H1 (cell line): ENCODE data around the gene FRMD4B. TPM values are rescaled to one million over a fixed set of nuclear protein-coding genes. Genes with fewer than 3 reads are reported as not detected.

Source experiments
- CTCF ChIA-PET: fragments of 300-600 bp; sonication (Branson Sonifier 250); formaldehyde crosslinking; loops from one replicate; lab custom pipeline; 2021; ENCODE audit not compliant: partially characterized antibody; lab: Charles Lee
- POLR2A ChIA-PET: fragments of 300-600 bp; sonication (Branson Sonifier 250); formaldehyde crosslinking; loops from one replicate; lab custom pipeline; 2021; ENCODE audit warnings: inconsistent platforms; ENCODE audit not compliant: partially characterized antibody; lab: Charles Lee
- DNase-seq, 2 experiments: peaks; one replicate each; pipeline versions ENCODE4 v3.0.0 to v3.0.0-alpha.2; 2010 to 2022; ENCODE audit warnings: low spot score in 2 of 2, low read depth in 1 of 2, mixed read lengths in 1 of 2
- FAIRE-seq: peaks from 2 replicates; lab custom pipeline; 2011; peaks lifted over from hg19 to GRCh38; lab: Jason Lieb, UNC
- H2AFZ ChIP-seq: 2 replicates; pipeline ENCODE4 v1.8.1; 2012; ENCODE audit warnings: low read length, inconsistent platforms
- H2AK5ac ChIP-seq: 2 replicates; pipeline ENCODE4 v1.6.1; 2013; ENCODE audit warnings: low read depth, low read length
- H2BK120ac ChIP-seq: replicated peaks from 2 replicates; pipeline ENCODE3; 2013; ENCODE audit warnings: low read depth, low read length, inconsistent platforms
- H2BK12ac ChIP-seq: 2 replicates; pipeline ENCODE4 v1.6.1; 2013; ENCODE audit warnings: low read depth, low read length
- H2BK15ac ChIP-seq: 2 replicates; pipeline ENCODE4 v1.6.1; 2013; ENCODE audit warnings: low read length
- H2BK20ac ChIP-seq: 2 replicates; pipeline ENCODE4 v1.6.1; 2013; ENCODE audit warnings: low read length
- H2BK5ac ChIP-seq: 2 replicates; pipeline ENCODE4 v1.6.1; 2013; ENCODE audit warnings: low read depth, low read length
- H3K14ac ChIP-seq: 2 replicates; pipeline ENCODE4 v1.6.1; 2013; ENCODE audit warnings: inconsistent platforms; ENCODE audit not compliant: insufficient read length
- H3K18ac ChIP-seq: 2 replicates; pipeline ENCODE4 v1.6.1; 2013; ENCODE audit warnings: low read length; ENCODE audit errors: extremely low read depth
- H3K23ac ChIP-seq: 2 replicates; pipeline ENCODE4 v1.6.1; 2013; ENCODE audit warnings: inconsistent platforms; ENCODE audit not compliant: insufficient read length
- H3K23me2 ChIP-seq: 2 replicates; pipeline ENCODE4 v1.6.1; 2013; ENCODE audit warnings: low read depth, low read length
- H3K27ac ChIP-seq: 2 replicates; pipeline ENCODE4 v1.6.1; 2011; ENCODE audit warnings: low read depth, low read length, inconsistent platforms
- H3K27me3 ChIP-seq, 4 experiments: replicated peaks in 1 of 4; 1 replicate in 1 of 4; 2 replicates in 3 of 4; pipeline versions ENCODE4 v1.6.1 to v1.8.1; 2011 to 2013; ENCODE audit warnings: low read length in 3 of 4, mild to moderate bottlenecking in 3 of 4, inconsistent platforms in 2 of 4, mixed read lengths in 2 of 4, moderate library complexity in 1 of 4; ENCODE audit not compliant: control insufficient read depth in 3 of 4, insufficient read depth in 3 of 4; ENCODE audit errors: extremely low read depth in 1 of 4
- H3K36me3 ChIP-seq, 4 experiments: 2 replicates each; pipeline versions ENCODE4 v1.6.1 to v1.8.1; 2011 to 2013; ENCODE audit warnings: mild to moderate bottlenecking in 4 of 4, low read length in 3 of 4, moderate library complexity in 2 of 4, control low read depth in 1 of 4, inconsistent platforms in 1 of 4; ENCODE audit not compliant: insufficient read depth in 4 of 4, control insufficient read depth in 2 of 4
- H3K4ac ChIP-seq: replicated peaks from 2 replicates; pipeline ENCODE3; 2013; ENCODE audit warnings: low read length, low read depth, mixed read lengths, inconsistent platforms; ENCODE audit not compliant: insufficient read length
- H3K4me1 ChIP-seq, 4 experiments: replicated peaks in 1 of 4; 1 replicate in 1 of 4; 2 replicates in 3 of 4; pipeline versions ENCODE4 v1.6.1 to v1.8.1; 2011 to 2013; ENCODE audit warnings: low read length in 3 of 4, inconsistent platforms in 2 of 4, mixed read lengths in 1 of 4; ENCODE audit not compliant: insufficient read depth in 4 of 4, control insufficient read depth in 3 of 4
- H3K4me2 ChIP-seq, 2 experiments: 2 replicates each; pipeline versions ENCODE4 v1.6.1 to v1.8.1; 2011 to 2013; ENCODE audit warnings: low read depth in 2 of 2, low read length in 2 of 2, control low read depth in 1 of 2, inconsistent platforms in 1 of 2, mild to moderate bottlenecking in 1 of 2; ENCODE audit not compliant: insufficient read depth in 1 of 2
- H3K4me3 ChIP-seq, 4 experiments: fragments of 200-600, 300-600 bp in 1 of 4; sonication (generic), shearing (Covaris generic), sonication (Bioruptor Twin) in 1 of 4; 2 replicates each; pipeline versions ENCODE4 v1.5.1 to v1.8.1; 2011 to 2016; ENCODE audit warnings: low read length in 4 of 4, low read depth in 3 of 4, control low read depth in 2 of 4, inconsistent platforms in 2 of 4, mild to moderate bottlenecking in 2 of 4, mixed read lengths in 1 of 4, moderate library complexity in 1 of 4; ENCODE audit not compliant: insufficient read depth in 2 of 4; ENCODE audit errors: extremely low read depth in 1 of 4
- H3K56ac ChIP-seq: replicated peaks from 2 replicates; pipeline ENCODE3; 2013; ENCODE audit warnings: low read depth, mild to moderate bottlenecking, mixed read lengths, low read length, inconsistent platforms; ENCODE audit not compliant: insufficient read length
- H3K79me1 ChIP-seq: 2 replicates; pipeline ENCODE4 v1.6.1; 2013; ENCODE audit warnings: low read depth, low read length, control low read depth
- H3K79me2 ChIP-seq, 2 experiments: 2 replicates each; pipeline versions ENCODE4 v1.6.1 to v1.8.1; 2012 to 2013; ENCODE audit warnings: low read length in 2 of 2, mild to moderate bottlenecking in 2 of 2, inconsistent platforms in 1 of 2; ENCODE audit not compliant: insufficient read depth in 2 of 2, control insufficient read depth in 1 of 2
- H3K9ac ChIP-seq, 4 experiments: replicated peaks in 1 of 4; 1 replicate in 1 of 4; 2 replicates in 3 of 4; pipeline versions ENCODE4 v1.6.1 to v1.8.1; 2011 to 2013; ENCODE audit warnings: low read depth in 3 of 4, low read length in 3 of 4, control low read depth in 2 of 4, mild to moderate bottlenecking in 2 of 4, moderate library complexity in 2 of 4, inconsistent platforms in 1 of 4; ENCODE audit errors: extremely low read depth in 1 of 4
- H3K9me3 ChIP-seq, 2 experiments: 2 replicates each; pipeline versions ENCODE4 v1.6.1 to v1.8.1; 2012 to 2013; ENCODE audit warnings: mild to moderate bottlenecking in 2 of 2, moderate library complexity in 2 of 2, control low read depth in 1 of 2, inconsistent platforms in 1 of 2, low read depth in 1 of 2, low read length in 1 of 2, mixed read lengths in 1 of 2; ENCODE audit not compliant: insufficient read depth in 2 of 2
- H4K20me1 ChIP-seq, 2 experiments: replicated peaks in 1 of 2; 2 replicates each; pipeline versions ENCODE3 to v1.8.1; 2011 to 2013; ENCODE audit warnings: inconsistent platforms in 2 of 2, low read length in 2 of 2, mild to moderate bottlenecking in 1 of 2; ENCODE audit not compliant: insufficient read depth in 2 of 2, control insufficient read depth in 1 of 2
- H4K5ac ChIP-seq: 2 replicates; pipeline ENCODE4 v1.6.1; 2013; ENCODE audit warnings: low read length, low read depth, mixed read lengths, inconsistent platforms; ENCODE audit not compliant: insufficient read length
- H4K8ac ChIP-seq: 2 replicates; pipeline ENCODE4 v1.8.0; 2013; ENCODE audit warnings: mild to moderate bottlenecking, moderate library complexity, low read length, inconsistent platforms; ENCODE audit not compliant: insufficient read depth; ENCODE audit errors: extremely low read depth
- H4K91ac ChIP-seq: replicated peaks from 2 replicates; pipeline ENCODE3; 2013; ENCODE audit warnings: low read length, mixed read lengths, inconsistent platforms; ENCODE audit not compliant: insufficient read length
- ATF2 ChIP-seq: IDR thresholded peaks from 2 replicates; pipeline ENCODE4 v1.6.1; 2012; ENCODE audit warnings: low read length, inconsistent platforms
- CHD1 ChIP-seq: IDR thresholded peaks from 2 replicates; pipeline ENCODE4 v1.6.1; 2012; ENCODE audit warnings: low read depth, low read length, improper control_type of control experiment
- FOSL1 ChIP-seq: IDR thresholded peaks from 2 replicates; pipeline ENCODE4 v1.6.1; 2011; ENCODE audit warnings: mild to moderate bottlenecking, low read depth, low read length, moderate library complexity; ENCODE audit not compliant: insufficient read depth
- JUN ChIP-seq: IDR thresholded peaks from 2 replicates; pipeline ENCODE4 v1.6.1; 2011; ENCODE audit warnings: low read depth, mild to moderate bottlenecking, improper control_type of control experiment, low read length
- KDM1A ChIP-seq: fragments of 200-600, 300-600 bp; sonication (generic); IDR thresholded peaks from 2 replicates; pipeline ENCODE4 v1.7.1; 2016; ENCODE audit warnings: mild to moderate bottlenecking, low read length, borderline replicate concordance
- KDM4A ChIP-seq: IDR thresholded peaks from one replicate; pipeline ENCODE4 v1.7.1; 2012; ENCODE audit warnings: low read depth, mild to moderate bottlenecking, moderate library complexity, low read length, inconsistent platforms; ENCODE audit not compliant: severe bottlenecking
- NRF1 ChIP-seq: IDR thresholded peaks from 2 replicates; pipeline ENCODE4 v1.6.1; 2011; ENCODE audit warnings: mild to moderate bottlenecking, low read depth, low read length, improper control_type of control experiment
- POLR2AphosphoS5 ChIP-seq: IDR thresholded peaks from 2 replicates; pipeline ENCODE4 v1.6.1; 2011; ENCODE audit warnings: low read depth, low read length
- SIRT6 ChIP-seq: IDR thresholded peaks from one replicate; pipeline ENCODE4 v1.7.1; 2012; ENCODE audit warnings: low read length, inconsistent platforms
- SP1 ChIP-seq: IDR thresholded peaks from 2 replicates; pipeline ENCODE4 v1.6.1; 2011; ENCODE audit warnings: low read depth, low read length
- SP4 ChIP-seq: IDR thresholded peaks from 2 replicates; pipeline ENCODE4 v1.6.1; 2012; ENCODE audit warnings: low read length, inconsistent platforms
- SUZ12 ChIP-seq: fragments of 200-600 bp; sonication (generic); IDR thresholded peaks from 2 replicates; pipeline ENCODE4 v1.6.1; 2012; ENCODE audit warnings: mild to moderate bottlenecking, inconsistent platforms, low read length, moderate library complexity, mixed read lengths
- TAF1 ChIP-seq: IDR thresholded peaks from 2 replicates; pipeline ENCODE4 v1.6.1; 2011; ENCODE audit warnings: mild to moderate bottlenecking, low read depth, low read length
- WGBS, 2 experiments: shearing (Covaris generic) in 1 of 2; methylation state at CpG; one replicate each; pipeline versions ENCODE4 v1.1.6 to v1.1.7; 2013 to 2015; ENCODE audit warnings: low lambda C conversion rate in 2 of 2, mixed read lengths in 2 of 2, inconsistent platforms in 1 of 2, low coverage in 1 of 2, missing lambda C conversion rate in 1 of 2; ENCODE audit not compliant: insufficient replicate concordance in 2 of 2, insufficient coverage in 1 of 2, insufficient read length in 1 of 2; ENCODE audit errors: extremely low coverage in 1 of 2, missing lambda C conversion rate in 1 of 2; 5-methylcytosine and 5-hydroxymethylcytosine counted together
- polyA plus RNA-seq, 7 experiments: library from polyadenylated mRNA; depleted of rRNA in 3 of 7; stranded (reverse) in 5 of 7; unstranded in 2 of 7; fragments of >200 nt in 5 of 7; fragments of 200-250 nt in 2 of 7; gene quantifications; 1 replicate in 5 of 7; 2 replicates in 1 of 7; 4 replicates in 1 of 7; pipeline versions ENCODE4 v1.2.1 to v1.2.3, GENCODE V29; 2011 to 2013; ENCODE audit warnings: missing spikeins in 2 of 7, mixed read lengths in 2 of 7
- total RNA-seq: library from RNA; stranded (reverse); fragmentation: NEBNext Ultra II Directional; extraction: Animal tissue kit (Norgen Biotek cat#: 25700); gene quantifications from 2 replicates; pipeline ENCODE4 v1.2.1, GENCODE V29; 2021

Gene FRMD4B
- total and polyA plus RNA-seq, 2 of the 8 experiments (the other 6 are each of a cell fraction or from before 2014, with no cell fraction given) = 2.7 to 7.2 TPM

GRCh38 chr3:69322158-69322509, 63.8 kb downstream of the FRMD4B start:
- Histone ChIP-seq H2AK5ac (no peak overlapping the region), H3K27ac (no peak overlapping the region), H2BK20ac (no peak overlapping the region), H3K4me2 (no peak overlapping the region), H3K14ac (no peak overlapping the region), H4K20me1 (peaks cover 0 to 2% of the 10 kb centered on the region in 2 experiments), H4K8ac (no peak overlapping the region), H4K5ac (no peak overlapping the region), H2BK5ac (no peak overlapping the region), H3K4me3 (no peak overlapping the region), H3K56ac (no peak overlapping the region), H3K9me3 (no peaks in the 10 kb centered on the region), H3K27me3 (no peaks in the 10 kb centered on the region; a peak in 1 of 7 replicates), H3K4me1 (peaks cover 0 to 4% (median 0%) of the 10 kb centered on the region in 4 experiments; a peak in 1 of 7 replicates), H3K36me3 (no peaks in the 10 kb centered on the region), H3K4ac (no peak overlapping the region), H3K23ac (no peak overlapping the region), H2BK120ac (no peak overlapping the region), H4K91ac (no peak overlapping the region), H2BK12ac (no peak overlapping the region), H3K23me2 (no peaks in the 10 kb centered on the region), H3K9ac (no peak overlapping the region), H2AFZ (no peak overlapping the region), H3K79me2 (no peaks in the 10 kb centered on the region), H3K18ac (no peak overlapping the region), H2BK15ac (no peak overlapping the region), H3K79me1 (no peaks in the 10 kb centered on the region)
- FAIRE-seq = no peak
- CTCF ChIA-PET = interaction anchor here (1.3 to 8.9 kb wide), 7 partner anchors 9 to 160 kb away, joined by 3 to 95 read pairs (median 13); no protein-coding TSS in a partner anchor
- WGBS, 2 experiments = 91% methylated on average over 4 of the region's 4 CpGs; no CpG with 5 or more reads in 1 of the 2 experiments
- POLR2A ChIA-PET = no interaction called here
- DNase-seq = no peak
- TF ChIP-seq SUZ12 (no peak), SIRT6 (no peak), CHD1 (no peak), SP1 (no peak), NRF1 (no peak), KDM1A (no peak), KDM4A (no peak), POLR2AphosphoS5 (no peak), SP4 (no peak), ATF2 (no peak), JUN (no peak), TAF1 (no peak), FOSL1 (no peak)
